ENCODE measurements around the gene NR0B2.

Gene NR0B2

GRCh38 chr1:26936823-26937222, 23.0 kb upstream of the NR0B2 start:
- DNase-seq (ENCODE audit: low read depth in 2 of 2) = no peak

GRCh38 chr1:26932531-26932930, 18.8 kb upstream of the NR0B2 start:
- DNase-seq (ENCODE audit: low read depth in 2 of 2) = no peak

GRCh38 chr1:26923711-26924110, 9.9 kb upstream of the NR0B2 start:
- no peak for DNase-seq (ENCODE audit: low read depth in 2 of 2)

GRCh38 chr1:26922901-26923300, 9.1 kb upstream of the NR0B2 start:
- no peak for DNase-seq (ENCODE audit: low read depth in 2 of 2)

GRCh38 chr1:26922431-26922729, 8.6 kb upstream of the NR0B2 start:
- DNase-seq (ENCODE audit: low read depth in 2 of 2) = no peak

- DNase-seq (ENCODE audit: low read depth in 2 of 2) = peak; percentile 91
Measured at GRCh38 chr1:26921540-26922430, 8.0 kb upstream of the NR0B2 start, which contains the start of gene NUDC. TSS of gene NUDC (plus strand) at chr1:26921743. CDS start at chr1:26921849, 106 bp downstream.

- no peak for DNase-seq (ENCODE audit: low read depth in 2 of 2)
Measured at GRCh38 chr1:26921126-26921539, 7.4 kb upstream of the NR0B2 start.

GRCh38 chr1:26915204-26915842, 1.5 kb upstream of the NR0B2 start:
- DNase-seq (ENCODE audit: low read depth in 2 of 2) = no peak

GRCh38 chr1:26913389-26913753, 404 bp downstream of the NR0B2 start:
- no peak for DNase-seq (ENCODE audit: low read depth in 2 of 2)

GRCh38 chr1:26912147-26912490, 1.7 kb downstream of the NR0B2 start:
- no peak for DNase-seq (ENCODE audit: low read depth in 2 of 2)

GRCh38 chr1:26911399-26912146, 2.2 kb downstream of the NR0B2 start:
- DNase-seq (ENCODE audit: low read depth in 2 of 2) = no peak

- DNase-seq (ENCODE audit: low read depth in 2 of 2) = no peak
Measured at GRCh38 chr1:26910343-26911160, 3.2 kb downstream of the NR0B2 start.

GRCh38 chr1:26909951-26910342, 3.8 kb downstream of the NR0B2 start:
- no peak for DNase-seq (ENCODE audit: low read depth in 2 of 2)

GRCh38 chr1:26907071-26907917, 6.5 kb downstream of the NR0B2 start:
- no peak for DNase-seq (ENCODE audit: low read depth in 2 of 2)

GRCh38 chr1:26900815-26901511, 12.8 kb downstream of the NR0B2 start:
- no peak for DNase-seq (ENCODE audit: low read depth in 2 of 2)

- peak; percentile 90 to 92 for DNase-seq (ENCODE audit: low read depth in 2 of 2)
Measured at GRCh38 chr1:26900001-26900814, 13.6 kb downstream of the NR0B2 start, which contains the start of gene GPATCH3. TSS of gene GPATCH3 (minus strand) at chr1:26900467. CDS start at chr1:26900442, 25 bp downstream.

GRCh38 chr1:26897351-26897750, 16.4 kb downstream of the NR0B2 start:
- no peak for DNase-seq (ENCODE audit: low read depth in 2 of 2)

GRCh38 chr1:26894263-26894662, 19.5 kb downstream of the NR0B2 start:
- no peak for DNase-seq (ENCODE audit: low read depth in 2 of 2)

- no peak for DNase-seq (ENCODE audit: low read depth in 2 of 2)
Measured at GRCh38 chr1:26890467-26890796, 23.3 kb downstream of the NR0B2 start.
